Measurements from ENCODE around the gene CFAP300. TPM values are rescaled to one million over a fixed set of nuclear protein-coding genes. Genes with fewer than 3 reads are reported as not detected.

The CFAP300 gene
- total and polyA plus RNA-seq, 2 of the 8 experiments (the other 6 are each of a cell fraction or from before 2014, with no cell fraction given) = 2.1 to 2.8 TPM

DNA sequence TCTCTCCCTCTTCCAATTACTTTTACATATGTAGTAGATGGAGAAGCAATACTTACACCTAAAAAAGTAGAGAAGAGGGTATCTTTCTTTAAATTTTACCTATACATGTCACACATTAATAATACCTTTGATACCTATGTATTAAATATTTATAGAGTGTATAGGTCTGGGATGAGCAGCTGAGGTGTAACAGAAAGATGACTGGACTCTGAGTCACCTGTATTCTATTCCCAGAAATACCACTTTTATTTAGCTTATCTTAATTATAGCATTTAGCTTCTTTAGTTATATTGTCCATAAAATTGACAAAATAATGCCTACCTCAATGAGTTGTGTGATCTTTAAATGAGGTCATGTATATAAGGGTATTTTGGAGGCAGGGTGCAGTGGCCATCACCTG lies 32.4 kb downstream of the CFAP300 start:
- no peak overlapping the region for H2BK5ac ChIP-seq (ENCODE audit: low read depth, low read length)
- no peak overlapping the region for H2AFZ ChIP-seq (ENCODE audit: low read length)
- no peak overlapping the region for H3K4me3 ChIP-seq (ENCODE audit: extremely low read depth in 1 of 4, insufficient read depth in 2 of 4, low read depth in 3 of 4, low read length in 4 of 4)
- ChIA-PET CTCF (ENCODE audit: partially characterized antibody) (interaction anchor here (1.2 kb wide), 1 partner anchor 12 kb away, joined by 3 read pairs; no protein-coding TSS in a partner anchor), POLR2A (ENCODE audit: partially characterized antibody) (interaction anchor here (0.5 kb wide), 1 partner anchor 28 kb away, joined by 5 read pairs; no protein-coding TSS in a partner anchor)
- H3K4ac ChIP-seq (replicated peaks; ENCODE audit: insufficient read length, low read depth, low read length) = no peak overlapping the region
- H3K23me2 ChIP-seq (ENCODE audit: low read depth, low read length) = no peaks in the 10 kb centered on the region
- no peak overlapping the region for H3K14ac ChIP-seq (ENCODE audit: insufficient read length)
- no peak overlapping the region for H2BK20ac ChIP-seq (ENCODE audit: low read length)
- H2AK5ac ChIP-seq (ENCODE audit: low read depth, low read length) = no peak overlapping the region
- H3K56ac ChIP-seq (replicated peaks; ENCODE audit: insufficient read length, low read depth, low read length) = no peak overlapping the region
- no peak overlapping the region for H3K23ac ChIP-seq (ENCODE audit: insufficient read length)
- H3K4me2 ChIP-seq (ENCODE audit: insufficient read depth in 1 of 2, low read depth in 2 of 2, low read length in 2 of 2) = no peak overlapping the region
- no peak overlapping the region for H3K27ac ChIP-seq (ENCODE audit: low read depth, low read length)
- no peaks in the 10 kb centered on the region for H3K79me1 ChIP-seq (ENCODE audit: low read depth, low read length)
- H3K9ac ChIP-seq (replicated peaks in 1 of 4; ENCODE audit: extremely low read depth in 1 of 4, low read depth in 3 of 4, low read length in 3 of 4) = no peak overlapping the region
- no peaks in the 10 kb centered on the region for H3K4me1 ChIP-seq (replicated peaks in 1 of 4; ENCODE audit: control insufficient read depth in 3 of 4, insufficient read depth in 4 of 4, low read length in 3 of 4)
- no peak overlapping the region for H2BK15ac ChIP-seq (ENCODE audit: low read length)
- no peak overlapping the region for H4K8ac ChIP-seq (ENCODE audit: extremely low read depth, insufficient read depth, low read length)
- no peak overlapping the region for H2BK12ac ChIP-seq (ENCODE audit: low read depth, low read length)
- no peak for DNase-seq (ENCODE audit: low read depth in 1 of 2, low spot score in 2 of 2)
- no peaks in the 10 kb centered on the region for H3K9me3 ChIP-seq (ENCODE audit: insufficient read depth in 2 of 2, low read depth in 1 of 2, low read length in 1 of 2)
- TF ChIP-seq GABPA (IDR thresholded peaks at IDR 0.05; ENCODE audit: borderline replicate concordance, insufficient read depth, low read length) = no peak
- TF ChIP-seq RXRA (IDR thresholded peaks at IDR 0.05; ENCODE audit: insufficient read depth, low read depth, low read length) = no peak
- no peak for TF ChIP-seq ZNF274 (IDR thresholded peaks at IDR 0.05; ENCODE audit: borderline replicate concordance, extremely low read depth, low read length)
- no peak for TF ChIP-seq SP2 (IDR thresholded peaks at IDR 0.05; ENCODE audit: low read length)
- TF ChIP-seq ASH2L (IDR thresholded peaks at IDR 0.05; ENCODE audit: low read length) = no peak
- no peak overlapping the region for H3K18ac ChIP-seq (ENCODE audit: extremely low read depth, low read length)
- H4K20me1 ChIP-seq (replicated peaks in 1 of 2; ENCODE audit: control insufficient read depth in 1 of 2, insufficient read depth in 2 of 2, low read length in 2 of 2) = no peaks in the 10 kb centered on the region
- no peaks in the 10 kb centered on the region for H3K79me2 ChIP-seq (ENCODE audit: control insufficient read depth in 1 of 2, insufficient read depth in 2 of 2, low read length in 2 of 2)
- H4K91ac ChIP-seq (replicated peaks; ENCODE audit: insufficient read length, low read length) = no peak overlapping the region
- no peak overlapping the region for H2BK120ac ChIP-seq (replicated peaks; ENCODE audit: low read depth, low read length)
- FAIRE-seq = no peak
- no peaks in the 10 kb centered on the region for H3K36me3 ChIP-seq (ENCODE audit: control insufficient read depth in 2 of 4, insufficient read depth in 4 of 4, low read length in 3 of 4)
- H4K5ac ChIP-seq (ENCODE audit: insufficient read length, low read depth, low read length) = no peak overlapping the region
- H3K27me3 ChIP-seq (replicated peaks in 1 of 4; ENCODE audit: control insufficient read depth in 3 of 4, extremely low read depth in 1 of 4, insufficient read depth in 3 of 4, low read length in 3 of 4) = no peaks in the 10 kb centered on the region

Measured in H1 (cell line).